Lung (tissue), 12 donors: ENCODE data around the gene TMEM238. TPM values are rescaled to one million over a fixed set of nuclear protein-coding genes. Genes with fewer than 3 reads are reported as not detected.
"Not testable (repeated sequence)": the region's sequence is repeated elsewhere in the genome, so short reads cannot be mapped to it uniquely, and the experiment has no call there.

Experiments
- ATAC-seq: fragments of 200-7000 bp; cut with Tn5 transposase; one replicate; pipeline ENCODE4 v1.9.1; 2020; ENCODE audit warnings: moderate number of reproducible peaks; ENCODE audit not compliant: insufficient read depth, low FRiP score
- DNase-seq, 3 donors: peaks; one replicate each; pipeline ENCODE4 v3.0.0-alpha.2; 2013 to 2017
- H3K27ac ChIP-seq, 2 donors: one replicate each; pipeline ENCODE4 v1.5.1; 2013; ENCODE audit warnings: mild to moderate bottlenecking in 2 of 2, moderate library complexity in 2 of 2, control low read depth in 1 of 2, inconsistent platforms in 1 of 2, low read depth in 1 of 2, low read length in 1 of 2
- H3K27me3 ChIP-seq, 3 donors: one replicate each; pipeline ENCODE4 v1.5.1; 2013; ENCODE audit warnings: low read length in 2 of 3; ENCODE audit not compliant: control insufficient read depth in 3 of 3, insufficient read depth in 3 of 3
- H3K36me3 ChIP-seq, 4 donors: one replicate each; pipeline ENCODE4 v1.5.1; 2013; ENCODE audit warnings: low read length in 4 of 4, mild to moderate bottlenecking in 1 of 4, moderate library complexity in 1 of 4; ENCODE audit not compliant: control insufficient read depth in 4 of 4, insufficient read depth in 4 of 4
- H3K4me1 ChIP-seq, 5 donors: one replicate each; pipeline ENCODE4 v1.5.1; 2013; ENCODE audit warnings: low read length in 5 of 5, mild to moderate bottlenecking in 2 of 5, moderate library complexity in 1 of 5; ENCODE audit not compliant: control insufficient read depth in 5 of 5, insufficient read depth in 5 of 5
- H3K4me3 ChIP-seq: one replicate; pipeline ENCODE4 v1.5.1; 2013; ENCODE audit warnings: mild to moderate bottlenecking, control low read depth, moderate library complexity
- H3K9ac ChIP-seq, 2 donors: one replicate each; pipeline ENCODE4 v1.5.1; 2013; ENCODE audit warnings: low read length in 2 of 2, control low read depth in 1 of 2; ENCODE audit not compliant: insufficient read depth in 1 of 2
- H3K9me3 ChIP-seq, 4 donors: one replicate each; pipeline ENCODE4 v1.5.1; 2013; ENCODE audit warnings: low read length in 3 of 4, mild to moderate bottlenecking in 1 of 4, moderate library complexity in 1 of 4; ENCODE audit not compliant: control insufficient read depth in 4 of 4, insufficient read depth in 3 of 4
- WGBS, 2 donors: extraction: QIAGEN DNeasy Blood & Tissue Kit; methylation state at CpG; one replicate each; pipeline ENCODE4 v1.1.7; 2013; 5-methylcytosine and 5-hydroxymethylcytosine counted together
- polyA plus RNA-seq, 2 donors: library from polyadenylated mRNA; stranded (reverse); fragments of 200-250 nt; gene quantifications; one replicate each; pipeline ENCODE4 v1.2.1, GENCODE V29; 2013
- total RNA-seq, 2 donors: library from RNA; depleted of rRNA in 1 of 2; stranded (reverse); fragments of >200 nt in 1 of 2; gene quantifications; one replicate each; pipeline ENCODE4 v1.2.1, GENCODE V29; 2014 to 2021
- TF ChIP-seq, protein P1 (sequence below): IDR thresholded peaks from 2 replicates; pipeline ENCODE4 v1.5.1; 2012; ENCODE audit warnings: mild to moderate bottlenecking; ENCODE audit errors: control extremely low read depth, extremely low read depth
- donor health status: control.
- donor health status: control.
- donor health status: Bipolar disorder and iron deficiency.
- donor health status: healthy.
- donor health status: DM: yes; HTN: yes; CAD: no.

The TMEM238 gene
- total and polyA plus RNA-seq, 4 donors, result 0.43 to 31.0 (median 0.82) TPM

DNA sequence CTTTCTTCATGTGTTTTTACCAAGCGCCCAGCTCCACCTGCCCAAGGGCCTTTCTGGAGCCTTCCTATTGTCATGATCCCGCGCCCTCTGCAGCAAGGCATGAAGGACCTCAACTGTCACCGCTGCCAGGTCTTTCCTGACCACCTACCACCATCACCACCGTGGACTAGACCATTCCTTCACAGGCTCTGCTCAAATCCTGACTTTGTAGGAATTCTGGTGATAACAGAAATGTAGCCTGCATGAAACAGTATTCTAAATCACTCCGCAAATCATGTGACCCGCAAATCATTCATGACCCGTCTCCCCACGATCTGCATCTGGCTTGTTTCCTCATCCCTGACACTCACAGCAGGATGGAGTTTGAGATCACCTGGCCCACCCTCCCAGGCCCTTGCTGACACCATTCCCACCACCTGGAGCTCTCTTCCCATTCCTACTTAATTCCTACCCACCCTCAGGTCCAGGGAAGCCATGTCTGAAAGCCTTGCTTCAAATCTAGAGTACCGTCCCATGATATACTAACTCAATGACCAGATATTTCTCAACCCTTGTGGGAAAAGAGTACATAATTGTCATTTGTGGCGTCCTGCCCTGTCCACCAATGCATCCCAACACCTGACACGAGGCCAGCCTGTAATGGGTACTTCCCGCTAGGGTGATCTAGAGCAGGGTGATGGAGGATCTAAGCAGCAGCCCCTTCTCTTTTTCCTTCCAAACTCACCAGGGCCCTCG is 22.2 kb upstream of the TMEM238 start:
- H3K4me1 ChIP-seq, result peaks cover 0 to 21% (median 9%) of the 10 kb centered on the region in 5 donors

DNA sequence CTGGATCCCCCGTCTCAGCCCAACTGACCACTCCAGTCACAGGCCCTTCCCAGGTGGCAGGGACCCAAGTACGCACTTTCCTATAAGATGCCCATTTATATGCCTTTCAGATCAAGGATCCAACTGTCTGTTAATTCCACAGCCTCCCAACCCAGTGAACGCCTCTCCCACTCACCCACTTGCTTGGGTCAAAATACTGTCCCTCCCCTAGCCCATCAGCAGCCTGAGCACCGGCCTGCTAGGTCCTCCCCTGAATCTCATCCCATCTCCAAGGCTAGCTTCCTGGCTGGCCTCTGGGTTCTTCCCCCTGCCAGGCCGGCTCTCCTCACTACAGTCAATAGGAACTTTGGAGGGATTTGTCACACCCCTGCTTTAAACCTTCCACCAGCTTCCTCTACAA is 21.5 kb upstream of the TMEM238 start:
- Histone ChIP-seq H3K36me3 (peaks cover 4 to 39% (median 28%) of the 10 kb centered on the region in 4 donors), H3K9ac (no peak overlapping the region), H3K9me3 (peaks cover 0 to 3% (median under 1%) of the 10 kb centered on the region in 4 donors), H3K27me3 (no peaks in the 10 kb centered on the region), H3K27ac (no peak overlapping the region), H3K4me3 (no peak overlapping the region), H3K4me1 (peaks cover 0 to 21% (median 9%) of the 10 kb centered on the region in 5 donors)
- TF ChIP-seq, protein P1, sequence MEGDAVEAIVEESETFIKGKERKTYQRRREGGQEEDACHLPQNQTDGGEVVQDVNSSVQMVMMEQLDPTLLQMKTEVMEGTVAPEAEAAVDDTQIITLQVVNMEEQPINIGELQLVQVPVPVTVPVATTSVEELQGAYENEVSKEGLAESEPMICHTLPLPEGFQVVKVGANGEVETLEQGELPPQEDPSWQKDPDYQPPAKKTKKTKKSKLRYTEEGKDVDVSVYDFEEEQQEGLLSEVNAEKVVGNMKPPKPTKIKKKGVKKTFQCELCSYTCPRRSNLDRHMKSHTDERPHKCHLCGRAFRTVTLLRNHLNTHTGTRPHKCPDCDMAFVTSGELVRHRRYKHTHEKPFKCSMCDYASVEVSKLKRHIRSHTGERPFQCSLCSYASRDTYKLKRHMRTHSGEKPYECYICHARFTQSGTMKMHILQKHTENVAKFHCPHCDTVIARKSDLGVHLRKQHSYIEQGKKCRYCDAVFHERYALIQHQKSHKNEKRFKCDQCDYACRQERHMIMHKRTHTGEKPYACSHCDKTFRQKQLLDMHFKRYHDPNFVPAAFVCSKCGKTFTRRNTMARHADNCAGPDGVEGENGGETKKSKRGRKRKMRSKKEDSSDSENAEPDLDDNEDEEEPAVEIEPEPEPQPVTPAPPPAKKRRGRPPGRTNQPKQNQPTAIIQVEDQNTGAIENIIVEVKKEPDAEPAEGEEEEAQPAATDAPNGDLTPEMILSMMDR, result no peak
- ATAC-seq (no peak), DNase-seq (no peak)
- 90 to 91% methylated on average over 5 of the region's 5 CpGs for WGBS, 2 donors

More for the DNA sequence above, 22.2 kb upstream of the TMEM238 start:
- ATAC-seq (no peak), DNase-seq (no peak)
- H3K27ac ChIP-seq, result no peak overlapping the region
- H3K9ac ChIP-seq, result peak overlapping the region in 1 of 2 donors; percentile 77
- H3K27me3 ChIP-seq, result no peaks in the 10 kb centered on the region
- TF ChIP-seq, protein P1, result no peak
- H3K4me3 ChIP-seq, result no peak overlapping the region
- peaks cover 0 to 3% (median under 1%) of the 10 kb centered on the region in 4 donors for H3K9me3 ChIP-seq
- H3K36me3 ChIP-seq, result peaks cover 4 to 35% (median 27%) of the 10 kb centered on the region in 4 donors
- 77 to 82% methylated on average over 14 of the region's 14 CpGs for WGBS, 2 donors

DNA sequence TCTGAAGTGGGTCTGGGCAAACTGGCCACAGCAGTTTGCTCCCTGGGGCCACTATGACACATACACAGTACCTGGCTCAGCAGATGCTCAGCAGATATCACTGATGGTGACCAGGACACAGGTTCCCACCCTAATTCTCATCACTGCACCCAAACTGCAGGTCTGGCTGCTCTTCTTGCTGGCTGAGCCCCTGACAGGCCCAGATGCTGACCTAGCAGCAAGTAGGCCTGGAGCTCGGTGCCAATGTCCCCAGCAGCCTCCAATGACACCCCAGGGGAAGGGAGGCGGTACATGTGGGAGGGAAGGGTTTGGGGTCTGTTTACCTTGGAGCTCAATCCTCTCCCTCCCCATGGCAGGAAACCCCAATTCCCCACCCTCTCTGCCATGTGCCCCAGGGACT is 18.4 kb upstream of the TMEM238 start:
- no peak for DNase-seq
- Histone ChIP-seq H3K4me3 (no peak overlapping the region), H3K27me3 (no peaks in the 10 kb centered on the region), H3K9me3 (peaks cover 0 to 2% (median 0%) of the 10 kb centered on the region in 4 donors), H3K4me1 (peaks cover 0 to 17% (median 9%) of the 10 kb centered on the region in 5 donors), H3K36me3 (peaks cover 4 to 39% (median 30%) of the 10 kb centered on the region in 4 donors), H3K27ac (no peak overlapping the region), H3K9ac (no peak overlapping the region)
- no peak for ATAC-seq
- WGBS, 2 donors, result 87 to 92% methylated on average over 2 of the region's 2 CpGs
- TF ChIP-seq, protein P1, result no peak

DNA sequence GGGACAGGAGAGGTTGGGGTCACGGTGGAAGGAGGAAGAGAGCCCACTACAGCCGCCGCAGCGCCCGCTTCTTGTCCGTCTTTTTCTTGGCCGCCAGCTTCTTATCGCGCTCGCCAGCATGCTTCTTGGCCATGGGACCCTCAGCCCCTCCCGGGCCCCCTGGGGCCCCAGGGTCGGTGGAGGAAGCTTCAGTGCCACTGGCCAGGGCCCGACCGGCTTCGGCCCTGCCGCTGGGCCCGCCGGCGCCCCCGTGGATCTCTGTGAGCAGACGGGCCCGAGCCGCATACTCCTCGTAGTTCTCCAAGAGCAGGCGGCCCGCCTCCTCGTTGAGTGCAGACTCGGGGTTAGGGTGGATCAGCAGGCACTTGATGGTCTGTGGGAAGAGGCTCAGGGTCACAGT is 17.3 kb upstream of the TMEM238 start:
- peaks cover 0 to 12% (median 6%) of the 10 kb centered on the region in 5 donors for H3K4me1 ChIP-seq
- not testable (repeated sequence) for H3K27ac ChIP-seq, ATAC-seq, H3K9ac ChIP-seq, H3K9me3 ChIP-seq, H3K27me3 ChIP-seq, DNase-seq, H3K4me3 ChIP-seq
- H3K36me3 ChIP-seq, result peaks cover 4 to 39% (median 28%) of the 10 kb centered on the region in 4 donors
- WGBS, 2 donors, result 88 to 90% methylated on average over 18 to 21 of the region's 28 CpGs
